H1 (cell line): ENCODE measurements around the gene DSCAM. TPM values are rescaled to one million over a fixed set of nuclear protein-coding genes. Genes with fewer than 3 reads are reported as not detected.

ENCODE experiments used
- HDAC6 ChIP-seq: IDR thresholded peaks from one replicate; pipeline ENCODE4 v1.7.1; 2012; ENCODE audit warnings: low read depth, mild to moderate bottlenecking, inconsistent platforms, low read length, moderate library complexity
- JUN ChIP-seq: IDR thresholded peaks from 2 replicates; pipeline ENCODE4 v1.6.1; 2011; ENCODE audit warnings: low read depth, mild to moderate bottlenecking, improper control_type of control experiment, low read length
- polyA plus RNA-seq, 7 experiments: library from polyadenylated mRNA; depleted of rRNA in 3 of 7; stranded (reverse) in 5 of 7; unstranded in 2 of 7; fragments of >200 nt in 5 of 7; fragments of 200-250 nt in 2 of 7; gene quantifications; 1 replicate in 5 of 7; 2 replicates in 1 of 7; 4 replicates in 1 of 7; pipeline versions ENCODE4 v1.2.1 to v1.2.3, GENCODE V29; 2011 to 2013; ENCODE audit warnings: missing spikeins in 2 of 7, mixed read lengths in 2 of 7
- total RNA-seq: library from RNA; stranded (reverse); fragmentation: NEBNext Ultra II Directional; extraction: Animal tissue kit (Norgen Biotek cat#: 25700); gene quantifications from 2 replicates; pipeline ENCODE4 v1.2.1, GENCODE V29; 2021

Gene DSCAM
- total and polyA plus RNA-seq, 2 of the 8 experiments (the other 6 are each of a cell fraction or from before 2014, with no cell fraction given) = 0.02 to 0.15 TPM

DNA sequence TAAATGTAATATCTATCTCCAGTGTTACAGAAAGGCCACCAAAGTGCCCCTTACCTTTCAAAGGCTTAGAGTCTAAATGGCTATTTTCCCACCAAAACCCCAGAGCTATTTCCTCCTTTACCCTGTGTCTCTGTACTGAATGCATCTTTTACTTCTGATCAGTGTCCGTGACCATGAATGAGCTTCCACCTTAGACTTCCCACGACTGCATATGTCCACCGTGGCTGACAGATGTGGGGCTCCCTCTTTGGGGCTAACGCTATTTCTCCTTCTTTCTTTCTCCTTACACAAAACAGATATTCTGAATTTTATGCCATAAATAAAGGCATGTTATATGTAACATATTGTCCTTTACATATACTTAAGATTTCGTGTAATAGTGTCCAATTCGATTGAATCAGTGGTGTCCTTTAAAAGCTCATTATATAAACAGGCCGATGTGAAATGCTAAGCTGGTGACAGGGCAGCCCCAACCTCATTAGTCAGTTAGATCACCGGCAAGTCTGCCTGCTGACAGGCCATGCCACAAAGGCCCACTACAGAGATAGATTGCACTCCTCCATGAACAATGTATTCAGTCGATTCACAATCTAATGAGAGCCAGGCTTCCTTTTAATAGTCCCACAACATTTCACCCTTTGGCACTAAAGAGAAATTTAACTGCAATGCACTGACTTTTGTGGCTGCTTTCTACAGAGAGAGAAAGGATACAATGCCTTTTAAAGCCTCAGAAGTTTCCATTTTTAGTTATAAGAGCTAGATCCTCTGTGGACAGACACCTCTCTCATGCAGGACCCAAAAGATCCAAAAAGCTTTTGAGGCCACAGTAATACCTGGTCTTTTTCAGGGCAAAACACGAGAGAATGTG, 681.8 kb downstream of the DSCAM start (continued):
- no peak for TF ChIP-seq JUN
- TF ChIP-seq HDAC6 = no peak
